ENCODE results near the gene TIMP2.
"Not testable (repeated sequence)": the region's sequence is repeated elsewhere in the genome, so short reads cannot be mapped to it uniquely, and the experiment has no call there.

The TIMP2 gene

DNA sequence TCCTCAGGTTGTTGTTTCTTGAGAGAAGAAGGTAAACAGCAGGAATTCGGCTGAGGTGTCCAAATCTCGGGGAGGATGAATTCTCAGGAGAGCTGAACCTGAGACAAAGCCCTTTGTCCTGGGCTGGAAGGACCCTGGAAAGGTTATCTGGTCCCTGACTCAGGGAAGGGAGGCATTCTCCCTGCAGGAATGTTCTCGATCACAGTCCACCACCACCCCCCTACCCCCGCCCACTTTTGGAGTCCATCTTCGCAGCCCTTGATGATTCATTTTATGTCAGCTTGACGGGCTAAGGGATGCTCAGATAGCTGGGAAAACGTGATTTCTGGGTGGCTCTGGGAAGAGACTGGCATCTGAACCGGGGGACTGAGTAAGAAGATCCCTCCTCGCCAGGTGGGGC is 20.8 kb downstream of the TIMP2 start:
- no peak for DNase-seq (ENCODE audit: low read depth)

DNA sequence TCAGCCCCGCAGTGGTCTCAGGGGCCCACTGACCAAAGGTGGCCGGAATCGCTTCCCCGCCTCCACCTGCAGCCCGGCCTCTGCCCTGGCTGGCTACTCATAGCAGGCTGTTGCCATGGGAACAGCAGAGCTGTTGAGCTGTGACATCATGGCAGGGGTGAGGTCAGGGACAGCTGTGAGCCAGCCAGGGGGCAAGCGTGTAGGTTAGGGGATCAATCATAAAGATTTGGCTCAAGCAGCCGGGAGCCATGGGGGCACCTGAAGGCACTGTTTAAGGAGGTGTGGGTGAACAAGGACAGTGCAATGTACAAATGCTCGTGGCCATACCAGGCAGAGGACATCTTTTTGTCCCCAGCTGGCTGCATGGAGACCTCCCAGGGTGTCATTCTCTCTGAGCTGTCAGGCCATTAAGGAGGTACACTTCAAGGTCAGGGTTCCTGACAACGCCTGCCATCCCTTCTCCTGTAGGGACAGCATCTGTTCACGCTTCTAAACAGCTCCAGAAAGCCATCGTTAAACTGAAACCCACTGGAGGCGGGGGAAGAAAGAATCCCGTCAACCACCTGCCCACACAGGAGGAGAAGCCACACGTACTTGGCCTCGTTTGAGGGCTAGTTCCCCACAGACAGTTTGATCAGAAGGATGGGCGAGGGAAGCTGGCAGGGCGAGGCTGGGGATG is 21.9 kb downstream of the TIMP2 start, which contains the start of gene CEP295NL:
Gene CEP295NL (minus strand): TSS at position 101 of the 679 bp plus-strand sequence. CDS start 1,373 bp downstream, outside the sequence.
- DNase-seq (ENCODE audit: low read depth): no peak

DNA sequence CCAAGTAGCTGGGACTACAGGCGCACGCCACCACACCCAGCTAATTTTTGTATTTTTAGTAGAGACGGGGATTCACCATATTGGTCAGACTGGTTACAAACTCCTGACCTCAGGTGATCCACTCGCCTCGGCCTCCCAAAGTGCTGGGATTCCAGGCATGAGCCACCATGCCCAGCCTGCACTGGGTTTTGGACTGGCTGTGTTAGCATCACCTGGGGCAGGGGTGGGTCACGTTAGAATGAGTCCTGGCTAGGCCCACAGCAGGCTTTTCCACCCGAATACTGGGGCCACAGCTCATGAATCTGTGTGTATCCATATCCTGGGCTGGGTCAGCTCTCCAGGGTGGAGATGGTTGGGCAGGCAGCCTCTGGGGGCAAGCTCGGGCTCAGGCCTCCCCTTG is 23.0 kb downstream of the TIMP2 start:
- DNase-seq (ENCODE audit: low read depth): not testable (repeated sequence)

DNA sequence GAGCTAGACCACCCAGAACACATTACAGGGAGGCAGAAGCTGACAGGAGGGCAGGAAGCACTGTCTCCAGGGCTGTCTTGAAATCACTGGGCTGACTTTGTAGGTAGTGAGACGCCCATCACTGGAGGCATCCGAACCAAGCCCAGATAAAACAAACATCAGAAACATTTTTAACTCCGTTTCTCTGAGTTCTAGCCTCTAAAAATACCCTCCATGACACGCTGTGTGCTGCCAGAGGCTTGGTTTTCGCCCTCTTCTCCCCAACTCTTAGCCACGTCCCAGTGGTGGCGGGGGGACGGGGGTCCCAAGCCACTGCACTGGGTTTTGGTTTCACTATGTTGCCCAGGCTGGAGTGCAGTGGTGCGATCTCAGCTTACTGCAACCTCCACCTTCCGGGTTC is 23.4 kb downstream of the TIMP2 start:
- no peak for DNase-seq (ENCODE audit: low read depth)

DNA sequence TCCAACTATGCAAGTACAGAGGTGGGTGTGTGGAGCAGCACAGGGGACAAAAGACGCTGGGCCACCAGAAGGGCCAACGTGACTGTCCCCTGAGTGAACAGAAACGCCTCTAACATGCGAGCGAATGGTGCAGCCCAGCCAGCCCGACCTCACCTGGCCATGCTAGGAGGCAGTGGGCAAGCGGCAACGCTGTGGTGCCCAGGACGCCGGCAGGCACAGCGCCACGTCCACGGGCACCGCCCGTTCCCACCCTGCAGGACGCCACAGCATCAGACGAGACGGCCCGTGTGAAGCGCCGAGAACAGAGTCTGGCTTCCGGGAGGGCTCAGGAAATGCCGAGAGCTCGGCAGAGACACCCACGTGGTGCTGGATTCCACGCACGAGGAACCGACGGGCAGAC is 24.4 kb downstream of the TIMP2 start:
- DNase-seq (ENCODE audit: low read depth): no peak

DNA sequence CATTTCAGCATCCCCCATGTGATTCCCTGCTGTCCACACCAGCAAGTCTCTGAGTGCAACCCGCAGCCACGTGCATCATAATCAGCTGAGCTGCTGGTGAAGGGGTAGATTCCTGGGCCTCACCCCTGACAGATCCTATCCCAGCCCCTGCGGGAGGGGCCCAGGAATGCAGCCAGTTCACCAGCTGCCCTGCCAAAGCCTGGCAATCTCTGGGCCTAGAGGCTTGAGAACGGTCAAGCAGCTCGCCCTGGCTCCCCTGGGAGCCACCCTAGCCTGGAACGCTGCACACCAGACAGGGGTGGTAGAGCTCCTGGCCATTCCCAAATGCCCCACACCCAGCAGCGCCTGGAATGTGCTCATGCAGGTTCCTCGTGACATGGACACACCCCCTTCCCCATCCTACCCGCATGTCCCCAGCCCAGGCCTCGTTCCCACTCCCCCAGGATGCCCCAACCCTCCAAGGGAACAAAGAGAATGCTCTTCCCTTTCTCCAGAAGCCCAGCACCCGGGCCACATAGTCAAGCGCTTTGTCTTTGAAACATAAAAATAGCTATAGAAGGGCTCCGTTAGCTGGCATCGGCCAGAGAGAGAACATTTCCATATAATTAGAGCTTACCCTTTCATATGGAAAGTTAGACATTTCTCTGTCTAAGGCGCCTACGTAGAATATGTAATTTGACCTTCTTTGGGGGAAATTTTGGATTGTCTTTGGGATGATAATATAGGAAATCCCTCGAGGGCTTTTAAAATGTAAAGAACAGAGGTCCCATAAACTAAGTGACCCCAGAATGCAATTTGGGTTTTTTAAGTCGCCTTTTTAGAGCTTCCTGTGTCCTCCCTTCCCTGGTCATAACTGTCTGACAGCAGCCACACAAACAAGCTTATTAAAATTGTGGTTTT is 25.6 kb downstream of the TIMP2 start:
- no peak for DNase-seq (ENCODE audit: low read depth)

DNA sequence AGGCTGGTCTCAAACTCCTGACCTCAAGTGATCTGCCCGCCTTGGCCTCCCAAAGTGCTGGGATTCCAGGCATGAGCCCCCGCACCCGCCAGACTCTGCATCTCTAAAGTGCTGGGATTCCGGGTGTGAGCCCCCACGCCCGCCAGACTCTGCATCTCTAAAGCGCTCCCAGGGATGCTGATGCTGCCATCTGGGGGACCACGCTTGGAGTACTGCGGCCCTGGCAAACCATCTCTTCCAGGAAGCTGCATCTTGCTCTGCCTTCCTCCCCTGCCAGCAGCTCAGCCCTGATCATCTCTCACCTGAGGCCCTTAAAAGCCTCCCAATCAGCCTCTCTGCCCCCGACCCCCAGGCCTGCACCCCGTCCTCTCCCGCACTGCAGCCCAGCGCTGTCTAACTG is 26.2 kb downstream of the TIMP2 start:
- no peak for DNase-seq (ENCODE audit: low read depth)

DNA sequence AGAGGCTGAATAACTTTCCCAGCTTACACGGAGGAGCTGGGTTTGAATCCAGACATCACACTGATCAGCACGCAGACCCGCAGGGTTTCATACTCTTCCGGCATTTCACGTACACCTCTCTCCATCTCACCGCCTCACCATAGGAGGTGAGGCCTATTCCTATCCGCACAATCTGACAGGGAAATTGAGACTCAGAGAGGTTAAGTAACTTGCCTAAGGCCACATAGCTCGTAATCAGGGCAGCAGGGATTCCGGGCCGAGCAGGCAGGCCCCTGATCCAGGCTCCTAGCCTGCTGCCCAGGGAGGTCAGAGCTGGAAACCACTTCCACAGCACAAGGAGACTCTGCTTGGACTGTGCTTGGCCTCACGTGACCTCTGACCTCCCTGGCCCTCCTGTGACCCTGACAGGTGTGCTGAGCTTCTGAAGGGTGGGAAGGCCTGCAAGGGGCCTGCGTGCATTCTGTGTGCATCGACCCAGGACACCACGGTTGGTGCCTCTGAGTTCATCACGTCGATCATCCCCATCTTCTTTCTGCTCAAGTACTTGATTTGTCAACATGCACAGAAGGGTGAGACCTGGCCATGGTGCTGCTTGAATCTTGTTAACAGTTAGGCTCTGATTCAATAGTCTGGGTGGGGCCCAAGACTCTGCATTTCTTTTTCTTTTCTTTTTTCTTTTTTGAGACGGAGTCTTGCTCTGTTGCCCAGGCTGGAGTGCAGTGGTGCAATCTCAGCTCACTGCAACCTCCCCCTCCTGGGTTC is 26.9 kb downstream of the TIMP2 start:
- no peak for DNase-seq (ENCODE audit: low read depth)

DNA sequence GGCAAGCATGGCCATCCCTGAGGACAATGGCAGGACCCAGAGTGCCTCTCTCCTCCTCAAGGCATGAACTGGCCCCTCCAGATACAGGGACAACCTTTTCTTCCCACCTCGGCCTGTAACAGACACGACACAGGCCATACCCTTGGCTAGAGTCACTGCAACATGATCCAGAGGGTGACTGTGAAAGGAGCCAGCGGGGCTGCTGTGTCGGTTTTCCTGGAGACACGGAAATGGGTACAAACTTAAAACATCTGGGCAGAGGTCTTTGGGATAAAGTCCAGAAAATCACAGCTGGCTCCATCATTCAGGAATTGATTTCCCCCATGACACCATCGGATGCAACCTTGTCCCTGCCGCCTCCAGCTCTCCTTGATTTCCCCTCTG is 27.5 kb downstream of the TIMP2 start:
- no peak for DNase-seq (ENCODE audit: low read depth)

DNA sequence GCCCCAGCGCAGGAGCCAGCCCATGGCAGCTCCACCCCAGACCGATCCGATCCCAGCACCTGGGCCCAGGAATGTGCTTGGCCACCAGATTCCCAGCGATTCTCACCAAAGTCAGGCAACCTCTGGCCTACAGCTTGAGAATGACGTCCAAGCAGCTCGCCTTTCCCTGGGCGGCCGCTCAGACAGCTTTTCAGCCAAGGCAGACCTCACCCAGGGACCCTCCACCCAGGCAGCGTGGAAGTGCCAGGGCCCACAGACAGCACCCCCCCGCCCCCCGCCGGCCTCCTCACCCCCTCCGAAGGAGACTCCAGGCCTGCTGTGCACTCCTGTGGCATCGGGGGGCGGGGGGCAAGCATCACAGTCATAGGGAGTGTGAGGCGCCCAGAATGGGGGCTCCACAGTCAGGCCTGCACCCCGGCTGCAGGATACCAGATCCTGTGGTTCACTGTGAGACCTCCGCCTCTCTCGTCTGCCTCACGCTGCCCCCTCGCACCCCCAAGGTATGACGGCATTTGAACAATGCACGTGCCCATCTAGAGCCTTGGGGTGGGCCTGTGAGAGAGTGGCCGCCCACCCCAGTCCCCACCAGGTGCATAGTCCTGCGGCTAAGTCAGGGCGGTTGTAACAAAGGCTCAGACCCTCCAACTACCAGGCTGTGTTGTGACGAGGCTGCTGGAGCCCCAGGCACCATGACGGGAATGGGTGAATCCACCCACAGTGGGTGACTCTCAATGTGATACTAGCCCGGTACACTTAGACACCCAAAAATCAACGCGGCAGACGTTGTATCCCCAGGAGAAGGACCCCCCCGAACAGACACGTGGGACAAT is 28.1 kb downstream of the TIMP2 start:
- DNase-seq (ENCODE audit: low read depth): no peak

DNA sequence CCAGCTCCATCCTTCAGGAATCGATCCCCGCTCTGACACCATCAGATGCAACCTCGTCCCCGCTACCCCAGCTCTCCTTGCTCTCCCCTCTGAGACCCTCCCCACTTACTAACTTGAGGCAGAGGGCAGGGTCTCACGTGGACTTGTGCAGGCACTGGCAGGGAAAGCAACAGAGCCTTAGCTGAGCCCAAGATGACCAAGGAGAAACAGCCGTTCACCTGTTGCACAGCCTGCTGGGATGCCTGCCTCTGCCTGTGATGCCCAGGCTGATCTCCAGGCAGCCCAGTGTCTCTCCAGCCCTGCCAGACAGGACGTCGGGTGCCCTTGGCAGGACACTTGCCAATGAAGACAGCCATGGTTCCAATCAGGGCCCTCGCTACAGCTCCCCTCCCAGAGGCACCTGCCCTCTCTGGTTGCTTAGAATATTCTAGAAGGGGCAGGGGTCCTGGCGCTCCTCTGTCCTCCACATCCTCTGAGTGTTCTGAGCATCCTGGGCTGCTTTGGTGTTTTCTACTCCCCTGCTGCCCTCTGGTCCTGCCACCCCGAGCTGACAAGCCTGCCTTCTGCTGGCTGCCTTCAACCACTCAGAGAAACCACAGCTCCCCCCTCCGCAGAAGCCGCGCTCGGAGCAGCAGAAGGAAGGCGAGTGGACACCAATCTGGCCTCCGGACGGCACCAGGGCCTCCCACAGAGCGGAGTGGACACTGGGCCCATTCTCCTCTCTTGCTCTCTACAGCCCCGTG is 28.9 kb downstream of the TIMP2 start:
- DNase-seq (ENCODE audit: low read depth): no peak

DNA sequence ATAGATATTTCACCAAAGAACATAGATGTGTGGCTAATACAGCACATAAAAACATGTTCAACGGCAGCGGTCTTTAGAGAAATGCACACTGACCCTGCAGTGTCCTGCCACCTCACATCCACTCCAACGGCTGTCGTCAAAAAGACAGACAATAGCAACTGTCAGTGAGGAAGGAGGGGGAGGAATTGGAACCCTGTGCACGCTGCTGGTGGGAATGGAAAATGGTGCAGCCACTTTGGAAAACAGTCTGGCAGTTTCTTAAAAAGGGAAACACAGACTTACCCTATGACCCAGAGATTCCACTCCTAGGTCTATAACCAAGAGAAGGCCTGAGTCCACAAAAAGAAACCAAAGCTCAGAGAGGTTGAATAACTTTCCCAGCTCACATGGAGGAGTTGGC is 29.9 kb downstream of the TIMP2 start:
- no peak for DNase-seq (ENCODE audit: low read depth)

DNA sequence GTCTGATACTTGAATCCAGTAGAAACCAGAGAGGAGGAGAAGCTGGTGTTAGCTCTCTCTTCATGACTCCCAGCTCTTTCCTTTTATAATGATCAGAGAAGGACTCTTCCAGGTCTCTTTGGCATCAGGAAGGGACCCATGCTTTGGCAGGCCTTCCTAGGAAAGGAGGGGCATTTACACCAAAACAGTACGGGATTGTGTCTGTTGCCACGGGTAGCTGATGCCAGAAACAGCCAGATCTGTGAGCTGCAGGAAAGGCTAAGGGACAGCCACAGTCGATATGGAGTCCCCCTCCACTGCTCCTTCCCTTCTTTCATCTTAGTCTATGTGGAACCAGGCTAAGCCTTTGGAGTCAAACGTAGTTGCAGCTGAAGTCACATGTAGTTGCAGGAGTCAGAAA is 31.5 kb downstream of the TIMP2 start:
- no peak for DNase-seq (ENCODE audit: low read depth)

DNA sequence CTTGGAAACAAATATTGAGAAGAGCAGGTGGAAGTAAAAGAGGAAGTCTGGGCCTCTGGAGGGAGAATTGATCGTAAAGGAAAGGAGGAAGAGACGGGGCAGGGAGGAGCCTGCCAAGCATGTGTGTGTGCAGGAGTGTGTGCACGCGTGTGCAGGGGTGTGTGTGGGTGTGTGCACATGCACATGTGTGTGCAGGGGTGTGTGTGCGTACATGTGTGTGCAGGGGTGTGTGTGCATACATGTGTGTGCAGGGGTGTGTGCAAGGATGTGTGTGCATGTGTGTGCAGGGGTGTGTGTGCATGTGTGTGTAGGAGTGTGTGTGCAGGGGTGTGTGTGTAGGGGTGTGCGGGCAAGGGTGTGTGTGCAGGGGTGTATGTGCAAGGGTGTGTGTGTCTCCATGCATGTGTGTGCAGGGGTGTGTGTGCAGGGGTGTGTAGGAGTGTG is 32.2 kb downstream of the TIMP2 start:
- DNase-seq (ENCODE audit: low read depth): no peak

DNA sequence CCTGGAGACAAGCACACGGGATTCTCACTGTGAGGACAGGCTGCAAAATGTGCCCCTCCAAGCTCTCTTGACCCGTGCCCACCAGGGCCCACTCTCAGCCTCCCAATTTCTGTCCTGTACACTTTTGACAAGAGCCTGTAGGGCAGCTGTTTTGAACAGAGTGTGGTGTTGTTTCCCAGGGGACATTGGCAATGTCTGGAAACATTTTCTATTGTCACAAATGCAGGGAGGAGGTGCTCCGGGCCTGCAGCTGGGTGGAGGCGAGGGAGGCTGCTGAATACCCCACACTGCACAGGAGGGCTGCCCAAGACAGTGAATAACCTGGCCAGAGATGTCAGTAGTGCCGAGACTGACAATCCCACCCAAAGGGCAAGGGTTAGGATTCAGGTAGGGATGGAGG is 32.7 kb downstream of the TIMP2 start:
- DNase-seq (ENCODE audit: low read depth): no peak

DNA sequence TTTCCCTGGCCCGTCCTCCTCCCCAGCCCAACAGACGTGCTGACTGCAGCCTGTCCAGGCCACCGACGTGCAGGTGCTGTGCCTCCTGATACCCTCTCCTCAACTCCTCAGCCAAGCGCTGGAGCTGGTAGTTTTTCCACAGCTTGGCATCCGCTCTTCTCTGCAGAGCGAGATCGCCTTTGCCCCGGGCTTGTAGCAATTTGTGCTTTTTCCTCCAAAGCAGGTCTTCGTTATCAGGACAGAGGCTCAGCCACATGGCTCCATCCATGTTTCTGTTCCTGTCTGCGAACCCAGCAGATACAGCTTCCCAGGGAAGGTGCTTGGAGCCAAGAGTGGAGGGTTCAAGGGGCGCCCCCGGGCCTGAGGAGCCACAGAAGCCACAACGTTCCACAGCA is 33.1 kb downstream of the TIMP2 start:
- DNase-seq (ENCODE audit: low read depth): no peak

DNA sequence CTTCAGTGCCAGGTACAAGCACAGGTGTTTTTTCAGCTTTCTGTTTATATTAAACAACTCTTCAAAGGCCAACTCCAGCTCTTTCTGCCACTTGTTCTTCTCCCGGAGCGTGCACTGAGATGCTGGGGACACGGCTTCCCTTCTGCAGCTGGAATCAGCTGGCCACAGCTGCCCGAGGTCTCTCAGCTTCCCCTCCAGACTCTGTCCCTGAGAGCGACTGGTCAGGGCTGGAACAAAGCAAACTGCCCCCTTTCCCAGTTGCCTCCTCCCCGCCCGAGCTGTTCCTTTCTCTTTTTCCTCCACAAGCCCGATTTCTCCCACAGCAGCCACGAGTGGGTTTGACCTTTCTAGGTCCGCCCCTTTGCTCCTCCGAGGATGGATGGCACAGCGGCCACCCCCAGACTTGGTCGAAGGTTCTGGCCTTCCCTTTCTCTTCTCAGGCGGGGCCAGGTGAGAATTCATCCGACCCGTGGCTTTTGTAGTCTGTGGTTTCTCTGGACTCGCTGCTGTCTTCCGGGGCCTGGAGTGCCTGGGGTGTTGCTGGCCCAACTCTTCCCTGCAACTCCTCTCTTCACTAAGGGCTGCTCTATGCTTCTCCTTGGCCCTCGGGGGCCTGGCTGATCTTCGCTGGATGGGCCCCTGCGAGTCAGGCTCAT is 33.7 kb downstream of the TIMP2 start:
- DNase-seq (ENCODE audit: low read depth): no peak

DNA sequence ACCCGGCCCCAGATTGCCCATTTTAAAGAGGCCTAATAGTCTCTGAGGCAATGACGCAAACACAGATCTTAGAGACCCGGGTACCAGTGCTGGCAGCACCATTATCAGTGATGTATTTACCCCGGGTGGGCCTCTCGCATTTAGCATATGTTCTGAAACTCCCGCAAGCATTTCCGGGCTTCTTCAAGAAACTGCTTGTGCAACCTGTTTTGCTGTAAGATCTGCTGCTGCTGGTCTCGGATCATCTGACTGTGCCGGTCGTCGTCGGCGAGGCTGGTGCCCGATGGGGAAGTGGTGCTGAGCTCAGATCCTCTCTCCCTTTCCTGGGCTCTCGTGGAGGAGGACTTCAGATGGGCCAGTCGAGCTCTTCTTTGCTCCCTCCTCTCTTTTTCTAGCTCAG is 34.7 kb downstream of the TIMP2 start:
- no peak for DNase-seq (ENCODE audit: low read depth)

DNA sequence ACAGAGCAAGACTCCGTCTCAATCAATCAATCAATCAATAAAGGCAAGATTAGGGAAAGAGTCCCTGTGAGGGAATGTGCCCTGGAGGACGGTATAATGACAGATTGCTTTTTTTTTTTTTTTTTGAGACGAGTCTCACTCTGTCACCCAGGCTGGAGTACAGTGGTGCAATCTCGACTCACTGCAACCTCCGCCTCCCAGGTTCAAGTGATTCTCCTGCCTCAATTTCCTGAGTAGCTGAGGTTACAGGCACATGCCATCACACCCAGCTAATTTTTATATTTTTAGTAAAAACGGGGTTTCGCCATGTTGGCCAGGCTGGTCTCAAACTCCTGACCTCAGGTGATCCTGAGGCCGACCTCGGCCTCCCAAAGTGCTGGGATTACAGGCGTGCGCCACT is 35.1 kb downstream of the TIMP2 start:
- DNase-seq (ENCODE audit: low read depth): not testable (repeated sequence)

DNA sequence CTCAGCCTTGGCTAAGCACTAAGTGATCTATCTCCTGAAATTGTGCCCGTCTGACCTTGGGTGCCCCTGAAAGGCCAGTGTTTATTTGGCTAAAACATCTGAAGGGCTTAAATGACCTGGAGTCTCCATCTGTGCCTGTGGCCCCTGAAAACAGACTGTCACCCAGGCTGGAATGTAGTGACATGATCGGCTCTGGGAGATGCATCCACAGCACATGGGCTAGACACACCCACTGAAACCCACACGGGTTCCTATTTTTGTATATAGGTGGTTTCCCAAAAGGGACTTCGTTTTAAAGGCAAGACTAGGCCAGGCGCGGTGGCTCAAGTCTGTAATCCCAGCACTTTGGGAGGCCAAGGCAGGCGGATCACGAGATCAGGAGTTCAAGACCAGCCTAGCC is 35.7 kb downstream of the TIMP2 start:
- no peak for DNase-seq (ENCODE audit: low read depth)
